AG04450 (cell line): ENCODE data around the gene SCYGR2. TPM values are rescaled to one million over a fixed set of nuclear protein-coding genes. Genes with fewer than 3 reads are reported as not detected.
"Not testable (repeated sequence)": the region's sequence is repeated elsewhere in the genome, so short reads cannot be mapped to it uniquely, and the experiment has no call there.

Source experiments
- CTCF ChIA-PET: fragments of 300-600, 350-600 bp; formaldehyde crosslinking; extraction: SDS; loops from one replicate; lab custom pipeline; 2022; ENCODE audit warnings: antibody characterized with exemption, inconsistent platforms; lab: Charles Lee
- POLR2A ChIA-PET: fragments of 350-600 bp; formaldehyde crosslinking; extraction: SDS; loops from one replicate; lab custom pipeline; 2021; ENCODE audit warnings: antibody characterized with exemption, inconsistent platforms; lab: Yijun Ruan, JAX
- DNase-seq: peaks from one replicate; pipeline ENCODE4 v3.0.0-alpha.2; 2011; ENCODE audit warnings: low read depth, low spot score
- H3K27ac ChIP-seq: one replicate; pipeline ENCODE4 v1.5.1; 2012; ENCODE audit warnings: low read depth, low read length, control low read depth
- H3K27me3 ChIP-seq: one replicate; pipeline ENCODE4 v1.6.0; 2012; ENCODE audit warnings: low read length; ENCODE audit not compliant: control insufficient read depth, insufficient read depth
- H3K4me3 ChIP-seq: 2 replicates; pipeline ENCODE4 v1.5.1; 2011; ENCODE audit warnings: mild to moderate bottlenecking, low read depth, low read length, control low read depth
- H3K9me3 ChIP-seq: 2 replicates; pipeline ENCODE4 v1.5.1; 2012; ENCODE audit warnings: low read length; ENCODE audit not compliant: control insufficient read depth, insufficient read depth
- polyA minus RNA-seq: library from RNA; depleted of rRNA, polyadenylated mRNA; stranded (reverse); fragments of >200 nt; gene quantifications from 2 replicates; pipeline ENCODE4 v1.2.3, GENCODE V29; 2011; rRNA and poly(A)+ RNA removed
- polyA plus RNA-seq: library from polyadenylated mRNA; depleted of rRNA; stranded (reverse); fragments of >200 nt; gene quantifications from 2 replicates; pipeline ENCODE4 v1.2.3, GENCODE V29; 2011; rRNA removed
- TF ChIP-seq, protein P1 (sequence below): IDR thresholded peaks from 2 replicates; pipeline ENCODE4 v1.5.1; 2011; ENCODE audit warnings: low read depth, low read length, control low read depth, inconsistent platforms

SCYGR2 gene
- polyA plus RNA-seq (not detected in 2 replicates), polyA minus RNA-seq (not detected in 2 replicates)

GRCh38 chr2:227598835-227599503, at the start of gene SCYGR2:
TSS of gene SCYGR2 (plus strand) at chr2:227598893. CDS start at chr2:227598893, 0 bp downstream.
- H3K27ac ChIP-seq, DNase-seq, CTCF ChIA-PET, H3K27me3 ChIP-seq, H3K4me3 ChIP-seq, H3K9me3 ChIP-seq: not testable (repeated sequence)
- POLR2A ChIA-PET = interaction anchor here (0.7 kb wide), 1 partner anchor 29 kb away, joined by 4 read pairs; no protein-coding TSS in a partner anchor

DNA sequence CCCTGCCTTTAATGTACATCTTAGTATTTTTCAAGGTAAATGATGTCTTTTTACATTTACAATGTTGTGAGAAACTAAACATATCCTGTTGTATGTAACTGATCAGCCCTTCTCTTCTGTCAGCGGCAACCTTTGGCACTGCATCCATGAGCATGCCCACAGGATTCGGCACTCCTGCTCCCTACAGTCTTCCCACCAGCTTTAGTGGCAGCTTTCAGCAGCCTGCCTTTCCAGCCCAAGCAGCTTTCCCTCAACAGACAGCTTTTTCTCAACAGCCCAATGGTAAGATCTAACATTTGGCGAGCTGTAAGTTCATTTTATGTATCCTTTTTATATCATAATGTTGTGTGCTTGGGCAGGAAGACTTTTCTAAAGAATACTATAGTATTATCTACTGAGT, 46.9 kb upstream of the SCYGR2 start:
- TF ChIP-seq, protein P1, sequence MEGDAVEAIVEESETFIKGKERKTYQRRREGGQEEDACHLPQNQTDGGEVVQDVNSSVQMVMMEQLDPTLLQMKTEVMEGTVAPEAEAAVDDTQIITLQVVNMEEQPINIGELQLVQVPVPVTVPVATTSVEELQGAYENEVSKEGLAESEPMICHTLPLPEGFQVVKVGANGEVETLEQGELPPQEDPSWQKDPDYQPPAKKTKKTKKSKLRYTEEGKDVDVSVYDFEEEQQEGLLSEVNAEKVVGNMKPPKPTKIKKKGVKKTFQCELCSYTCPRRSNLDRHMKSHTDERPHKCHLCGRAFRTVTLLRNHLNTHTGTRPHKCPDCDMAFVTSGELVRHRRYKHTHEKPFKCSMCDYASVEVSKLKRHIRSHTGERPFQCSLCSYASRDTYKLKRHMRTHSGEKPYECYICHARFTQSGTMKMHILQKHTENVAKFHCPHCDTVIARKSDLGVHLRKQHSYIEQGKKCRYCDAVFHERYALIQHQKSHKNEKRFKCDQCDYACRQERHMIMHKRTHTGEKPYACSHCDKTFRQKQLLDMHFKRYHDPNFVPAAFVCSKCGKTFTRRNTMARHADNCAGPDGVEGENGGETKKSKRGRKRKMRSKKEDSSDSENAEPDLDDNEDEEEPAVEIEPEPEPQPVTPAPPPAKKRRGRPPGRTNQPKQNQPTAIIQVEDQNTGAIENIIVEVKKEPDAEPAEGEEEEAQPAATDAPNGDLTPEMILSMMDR = no peak
- Histone ChIP-seq H3K27ac (no peak overlapping the region), H3K4me3 (no peak overlapping the region), H3K9me3 (no peaks in the 10 kb centered on the region), H3K27me3 (no peaks in the 10 kb centered on the region)
- no peak for DNase-seq
- ChIA-PET POLR2A (no interaction called here), CTCF (interaction anchor here (0.7 to 1.5 kb wide), 2 partner anchors 13 to 106 kb away, joined by 4 read pairs; no protein-coding TSS in a partner anchor)

DNA sequence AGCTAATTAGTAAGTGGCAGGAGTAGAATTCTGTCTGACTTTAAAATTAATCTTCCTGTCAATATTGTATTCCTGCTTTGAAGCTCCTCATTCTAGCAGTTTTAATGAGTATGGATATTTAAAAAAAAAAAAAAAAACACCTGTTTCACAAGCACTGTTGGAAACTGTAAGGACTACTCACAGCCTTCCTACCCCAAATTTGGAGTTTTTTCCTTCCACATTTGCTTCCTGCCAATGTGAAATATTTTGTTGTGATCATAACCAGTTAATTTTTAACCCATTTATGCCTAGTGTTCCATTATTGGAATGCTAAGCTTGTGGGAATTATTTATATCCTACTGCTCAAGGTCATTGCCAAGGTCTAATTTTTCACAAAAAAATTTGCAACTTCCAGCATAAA, 36.1 kb upstream of the SCYGR2 start:
- no peak for DNase-seq
- ChIA-PET POLR2A (no interaction called here), CTCF (interaction anchor here (0.6 to 1.1 kb wide), 3 partner anchors 16 to 157 kb away, joined by 3 to 4 read pairs (median 3); no protein-coding TSS in a partner anchor)
- no peak overlapping the region for H3K27ac ChIP-seq
- H3K27me3 ChIP-seq = no peaks in the 10 kb centered on the region
- TF ChIP-seq, protein P1 = no peak
- H3K4me3 ChIP-seq = no peak overlapping the region
- no peaks in the 10 kb centered on the region for H3K9me3 ChIP-seq

GRCh38 chr2:227565080-227565479, 33.6 kb upstream of the SCYGR2 start:
- DNase-seq = no peak
- CTCF ChIA-PET = interaction anchor here (0.8 to 1.9 kb wide), 4 partner anchors 93 to 201 kb away, joined by 3 to 6 read pairs (median 4); partner anchors contain the start of gene AGFG1
- Histone ChIP-seq H3K9me3 (no peaks in the 10 kb centered on the region), H3K27me3 (no peaks in the 10 kb centered on the region), H3K27ac (no peak overlapping the region), H3K4me3 (no peak overlapping the region)
- TF ChIP-seq, protein P1 = no peak
- POLR2A ChIA-PET = no interaction called here

DNA sequence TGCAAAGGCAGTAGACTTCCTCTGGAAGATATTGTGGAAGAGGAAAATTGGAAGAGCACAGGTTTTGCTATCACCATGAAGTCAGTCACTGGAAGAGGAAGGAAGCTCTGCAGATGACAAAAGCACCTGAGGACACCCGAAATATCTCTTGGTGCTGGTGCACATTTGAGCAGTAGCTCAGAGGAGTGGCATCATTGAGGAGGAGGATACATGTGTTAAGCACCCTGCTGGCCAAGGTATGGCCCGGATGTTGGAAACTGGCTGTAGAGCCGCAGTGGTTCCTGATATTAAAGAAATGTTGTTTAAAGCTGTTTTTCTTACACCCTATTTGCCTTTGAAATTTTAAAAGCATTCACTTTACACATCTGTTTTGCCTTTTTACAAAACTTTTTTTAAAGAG, 32.7 kb upstream of the SCYGR2 start:
- no peaks in the 10 kb centered on the region for H3K9me3 ChIP-seq
- POLR2A ChIA-PET = no interaction called here

More for the DNA sequence above, 32.7 kb upstream of the SCYGR2 start:
- Histone ChIP-seq H3K27ac (no peak overlapping the region), H3K4me3 (no peak overlapping the region), H3K27me3 (no peaks in the 10 kb centered on the region)
- CTCF ChIA-PET = interaction anchor here (1.9 kb wide), 1 partner anchor 200 kb away, joined by 4 read pairs; no protein-coding TSS in a partner anchor
- DNase-seq = no peak
- TF ChIP-seq, protein P1 = no peak
